HL-60 (cell line): ENCODE results near the gene NPEPPS.
"Not testable (repeated sequence)": the region's sequence is repeated elsewhere in the genome, so short reads cannot be mapped to it uniquely, and the experiment has no call there.

Experiments used
- POLR2AphosphoS5 ChIP-seq: IDR thresholded peaks from 2 replicates; pipeline ENCODE4 v1.6.1; 2012; ENCODE audit warnings: low read depth
- TF ChIP-seq, protein P1 (sequence below): IDR thresholded peaks from 2 replicates; pipeline ENCODE4 v1.6.1; 2012; ENCODE audit warnings: low read depth; ENCODE audit not compliant: insufficient replicate concordance
- TF ChIP-seq, protein P2 (sequence below): IDR thresholded peaks from one replicate; pipeline ENCODE4 v1.5.1; 2011; ENCODE audit warnings: low read length, control low read depth, inconsistent platforms; ENCODE audit not compliant: insufficient read depth

DNA sequence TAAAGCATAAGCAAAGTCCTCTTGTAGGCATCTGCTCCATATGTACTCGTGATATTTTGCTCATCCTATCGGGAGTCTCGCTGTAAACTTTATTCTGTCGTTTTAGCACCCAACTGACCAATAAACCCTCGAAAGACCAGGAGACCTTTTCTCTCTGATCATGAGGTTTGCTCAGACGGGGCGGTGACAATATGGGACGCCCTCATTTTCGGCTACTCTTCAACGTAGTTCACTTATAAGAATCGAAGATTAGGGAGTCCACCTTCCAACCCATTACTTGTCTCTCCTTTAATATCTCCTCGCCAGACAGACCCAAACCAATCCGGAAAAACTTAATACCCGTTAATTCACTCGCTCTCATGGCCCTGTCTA lies 39.1 kb upstream of the NPEPPS start:
- TF ChIP-seq, protein P1, sequence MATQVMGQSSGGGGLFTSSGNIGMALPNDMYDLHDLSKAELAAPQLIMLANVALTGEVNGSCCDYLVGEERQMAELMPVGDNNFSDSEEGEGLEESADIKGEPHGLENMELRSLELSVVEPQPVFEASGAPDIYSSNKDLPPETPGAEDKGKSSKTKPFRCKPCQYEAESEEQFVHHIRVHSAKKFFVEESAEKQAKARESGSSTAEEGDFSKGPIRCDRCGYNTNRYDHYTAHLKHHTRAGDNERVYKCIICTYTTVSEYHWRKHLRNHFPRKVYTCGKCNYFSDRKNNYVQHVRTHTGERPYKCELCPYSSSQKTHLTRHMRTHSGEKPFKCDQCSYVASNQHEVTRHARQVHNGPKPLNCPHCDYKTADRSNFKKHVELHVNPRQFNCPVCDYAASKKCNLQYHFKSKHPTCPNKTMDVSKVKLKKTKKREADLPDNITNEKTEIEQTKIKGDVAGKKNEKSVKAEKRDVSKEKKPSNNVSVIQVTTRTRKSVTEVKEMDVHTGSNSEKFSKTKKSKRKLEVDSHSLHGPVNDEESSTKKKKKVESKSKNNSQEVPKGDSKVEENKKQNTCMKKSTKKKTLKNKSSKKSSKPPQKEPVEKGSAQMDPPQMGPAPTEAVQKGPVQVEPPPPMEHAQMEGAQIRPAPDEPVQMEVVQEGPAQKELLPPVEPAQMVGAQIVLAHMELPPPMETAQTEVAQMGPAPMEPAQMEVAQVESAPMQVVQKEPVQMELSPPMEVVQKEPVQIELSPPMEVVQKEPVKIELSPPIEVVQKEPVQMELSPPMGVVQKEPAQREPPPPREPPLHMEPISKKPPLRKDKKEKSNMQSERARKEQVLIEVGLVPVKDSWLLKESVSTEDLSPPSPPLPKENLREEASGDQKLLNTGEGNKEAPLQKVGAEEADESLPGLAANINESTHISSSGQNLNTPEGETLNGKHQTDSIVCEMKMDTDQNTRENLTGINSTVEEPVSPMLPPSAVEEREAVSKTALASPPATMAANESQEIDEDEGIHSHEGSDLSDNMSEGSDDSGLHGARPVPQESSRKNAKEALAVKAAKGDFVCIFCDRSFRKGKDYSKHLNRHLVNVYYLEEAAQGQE: not testable (repeated sequence)
- TF ChIP-seq, protein P2, sequence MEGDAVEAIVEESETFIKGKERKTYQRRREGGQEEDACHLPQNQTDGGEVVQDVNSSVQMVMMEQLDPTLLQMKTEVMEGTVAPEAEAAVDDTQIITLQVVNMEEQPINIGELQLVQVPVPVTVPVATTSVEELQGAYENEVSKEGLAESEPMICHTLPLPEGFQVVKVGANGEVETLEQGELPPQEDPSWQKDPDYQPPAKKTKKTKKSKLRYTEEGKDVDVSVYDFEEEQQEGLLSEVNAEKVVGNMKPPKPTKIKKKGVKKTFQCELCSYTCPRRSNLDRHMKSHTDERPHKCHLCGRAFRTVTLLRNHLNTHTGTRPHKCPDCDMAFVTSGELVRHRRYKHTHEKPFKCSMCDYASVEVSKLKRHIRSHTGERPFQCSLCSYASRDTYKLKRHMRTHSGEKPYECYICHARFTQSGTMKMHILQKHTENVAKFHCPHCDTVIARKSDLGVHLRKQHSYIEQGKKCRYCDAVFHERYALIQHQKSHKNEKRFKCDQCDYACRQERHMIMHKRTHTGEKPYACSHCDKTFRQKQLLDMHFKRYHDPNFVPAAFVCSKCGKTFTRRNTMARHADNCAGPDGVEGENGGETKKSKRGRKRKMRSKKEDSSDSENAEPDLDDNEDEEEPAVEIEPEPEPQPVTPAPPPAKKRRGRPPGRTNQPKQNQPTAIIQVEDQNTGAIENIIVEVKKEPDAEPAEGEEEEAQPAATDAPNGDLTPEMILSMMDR: not testable (repeated sequence)
- not testable (repeated sequence) for TF ChIP-seq POLR2AphosphoS5
